HG03025 (cell line): ENCODE measurements around the gene CNTN3.

ENCODE experiments used
- ATAC-seq: cut with Tn5 transposase; IDR thresholded peaks from one replicate; pipeline ENCODE4 v1.9.1; 2021; ENCODE audit warnings: mild to moderate bottlenecking, moderate library complexity; ENCODE audit not compliant: unreplicated experiment, low FRiP score

Gene CNTN3

GRCh38 chr3:74614107-74614967 lies at the start of gene CNTN3:
Gene CNTN3, minus strand, starts transcription at chr3:74614659. Its CDS starts 93,547 bp downstream, at chr3:74521112.
- no peak for ATAC-seq

DNA sequence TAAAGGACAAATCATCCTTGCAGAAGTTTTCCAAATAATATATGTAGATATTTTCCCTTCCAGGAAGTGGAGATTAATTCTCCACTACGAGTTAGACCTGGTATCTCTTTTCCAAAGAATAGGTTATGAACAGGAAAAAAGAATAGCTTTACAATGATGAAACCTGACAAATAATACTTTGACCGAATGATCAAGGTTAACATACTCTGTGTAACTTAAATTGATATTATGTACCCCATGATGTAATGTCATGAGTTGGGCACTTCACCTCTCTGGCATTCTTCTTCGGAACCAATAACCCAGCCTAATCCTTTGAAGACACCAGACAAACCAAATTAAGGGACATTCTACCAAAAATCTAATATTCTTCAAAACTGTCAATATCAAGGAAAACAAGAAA lies 48.7 kb upstream of the CNTN3 start:
- ATAC-seq: no peak

DNA sequence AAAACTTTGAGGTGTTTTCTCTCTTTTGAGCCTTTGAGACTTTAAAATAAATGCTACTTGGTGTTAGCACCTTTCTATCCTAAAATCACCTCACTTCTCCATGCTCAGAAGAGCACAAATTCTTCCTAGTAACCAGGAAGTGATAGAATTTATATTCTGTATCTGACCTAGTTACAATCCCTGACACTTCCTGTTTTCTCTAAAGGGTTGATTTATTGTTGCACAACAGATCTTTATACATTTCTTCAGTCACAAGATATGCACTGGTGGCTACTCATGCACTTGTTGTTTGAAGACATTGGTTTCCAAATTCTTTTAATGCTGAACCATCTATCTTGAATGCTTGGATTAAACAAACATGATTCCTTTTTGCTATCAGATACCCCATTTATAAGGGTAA lies 47.2 kb upstream of the CNTN3 start:
- no peak for ATAC-seq

DNA sequence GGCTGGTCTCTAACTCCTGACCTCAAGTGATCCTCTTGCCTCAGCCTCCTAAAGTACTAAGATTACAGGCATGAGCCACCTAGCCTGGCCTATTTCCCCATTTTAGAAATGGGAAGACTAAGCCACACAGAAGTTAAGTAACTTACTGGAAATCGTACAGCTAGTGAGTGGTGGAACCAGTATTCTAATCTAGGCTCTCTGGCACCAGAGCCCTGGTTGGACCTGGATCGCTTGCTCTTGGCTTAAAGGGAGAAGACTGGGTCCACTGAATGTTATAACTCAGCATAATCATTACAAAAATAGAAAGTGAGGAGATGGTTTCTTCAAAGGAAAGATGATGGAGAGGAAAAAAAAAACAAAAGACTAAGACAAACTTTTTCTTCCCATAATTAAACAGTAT lies 37.4 kb upstream of the CNTN3 start:
- no peak for ATAC-seq

- no peak for ATAC-seq
Observed at GRCh38 chr3:74651292-74651691, 36.8 kb upstream of the CNTN3 start.

GRCh38 chr3:74648107-74648506 lies 33.6 kb upstream of the CNTN3 start:
- no peak for ATAC-seq

DNA sequence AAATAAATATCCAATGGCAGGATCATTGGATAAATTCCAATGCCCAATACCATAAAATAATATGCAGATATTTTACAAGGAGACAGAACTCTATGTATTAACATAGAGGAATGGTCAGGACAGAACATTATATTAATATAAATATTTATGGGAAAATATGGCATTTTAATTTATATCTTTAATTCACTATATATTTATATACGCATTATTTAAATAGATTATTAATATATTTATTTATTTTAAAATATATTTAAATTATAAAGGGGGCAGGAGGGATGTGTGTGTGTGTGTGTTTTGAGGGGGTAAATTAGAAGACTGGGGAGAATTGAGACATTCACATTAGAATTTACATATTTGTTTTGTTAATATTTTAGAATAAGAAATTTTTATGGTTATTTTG lies 31.6 kb upstream of the CNTN3 start:
- no peak for ATAC-seq

- ATAC-seq: no peak
Observed at GRCh38 chr3:74643636-74644035, 29.2 kb upstream of the CNTN3 start.

DNA sequence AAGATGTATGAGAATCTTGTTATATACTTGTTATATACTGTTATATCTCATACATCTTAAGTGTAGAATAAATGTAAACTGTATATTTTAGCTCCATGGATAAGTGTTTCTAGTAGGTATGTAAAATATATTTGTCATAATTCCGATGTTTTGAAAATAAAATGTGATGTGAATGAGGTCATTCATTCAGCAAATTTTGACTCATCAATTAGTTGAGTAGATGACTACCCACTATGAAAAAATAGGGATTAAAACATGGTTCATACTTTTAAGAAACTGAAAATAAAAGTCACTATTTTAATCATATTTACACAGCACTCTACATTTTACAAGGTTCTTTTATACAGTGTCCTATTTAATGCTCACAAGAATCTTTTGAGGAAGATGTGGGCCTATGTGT lies 28.4 kb upstream of the CNTN3 start:
- no peak for ATAC-seq

DNA sequence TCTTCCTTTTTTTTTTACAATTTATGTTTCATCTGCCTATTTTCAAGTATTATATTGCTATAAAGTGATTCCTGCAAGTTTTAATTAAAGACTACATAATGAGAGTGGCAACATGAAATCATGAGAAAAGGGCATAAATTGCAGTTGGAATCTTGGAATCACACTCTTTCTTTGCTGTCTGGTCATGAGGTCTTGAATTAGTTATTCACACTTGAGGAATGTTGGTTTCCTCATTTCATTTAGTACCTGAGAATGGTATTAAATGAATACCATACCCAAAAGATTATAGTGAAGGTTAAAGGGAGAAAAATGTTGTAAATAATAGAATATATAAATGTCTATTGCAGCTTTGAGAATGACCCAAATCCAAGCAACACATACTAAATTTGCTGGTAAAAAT lies 25.8 kb upstream of the CNTN3 start:
- no peak for ATAC-seq

- no peak for ATAC-seq
Observed at GRCh38 chr3:74639681-74640080, 25.2 kb upstream of the CNTN3 start.

DNA sequence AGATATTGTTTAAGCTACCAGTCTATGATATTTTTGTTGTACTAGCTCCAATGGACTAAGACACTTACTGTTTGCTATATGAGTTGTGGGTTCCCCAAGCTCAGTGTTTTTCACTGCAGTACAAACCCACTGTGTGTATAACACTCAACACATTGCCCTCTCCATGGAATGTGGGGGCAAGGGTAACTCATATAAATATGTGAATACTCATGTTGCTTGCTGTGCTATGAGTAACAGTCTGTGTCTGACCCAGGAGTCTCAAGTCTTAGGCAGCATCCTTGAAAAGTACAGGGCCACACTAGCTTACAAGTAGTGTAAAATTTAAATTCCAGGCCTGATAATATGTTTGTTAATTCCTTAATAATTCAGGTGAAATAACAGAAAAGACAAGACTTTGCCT lies 22.5 kb upstream of the CNTN3 start:
- no peak for ATAC-seq

DNA sequence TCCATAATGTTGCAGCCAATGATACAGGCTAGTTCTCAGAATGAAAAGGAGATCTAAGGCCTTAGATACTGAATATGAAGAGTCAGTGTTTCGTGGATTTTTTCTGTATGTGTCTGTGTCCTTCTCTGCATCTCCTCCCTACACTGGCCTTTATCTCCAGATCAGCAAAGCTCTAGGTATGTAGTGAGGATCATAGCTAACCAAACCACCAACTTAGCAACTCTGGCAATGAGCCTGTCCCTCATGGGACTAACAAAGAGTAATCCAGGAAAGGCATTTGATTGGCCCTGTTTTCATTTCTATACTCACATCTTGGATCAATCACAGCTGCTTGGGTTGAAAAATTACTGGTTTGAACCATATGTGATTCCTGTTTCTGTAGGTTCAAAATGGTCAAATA lies 18.6 kb upstream of the CNTN3 start:
- ATAC-seq: no peak

DNA sequence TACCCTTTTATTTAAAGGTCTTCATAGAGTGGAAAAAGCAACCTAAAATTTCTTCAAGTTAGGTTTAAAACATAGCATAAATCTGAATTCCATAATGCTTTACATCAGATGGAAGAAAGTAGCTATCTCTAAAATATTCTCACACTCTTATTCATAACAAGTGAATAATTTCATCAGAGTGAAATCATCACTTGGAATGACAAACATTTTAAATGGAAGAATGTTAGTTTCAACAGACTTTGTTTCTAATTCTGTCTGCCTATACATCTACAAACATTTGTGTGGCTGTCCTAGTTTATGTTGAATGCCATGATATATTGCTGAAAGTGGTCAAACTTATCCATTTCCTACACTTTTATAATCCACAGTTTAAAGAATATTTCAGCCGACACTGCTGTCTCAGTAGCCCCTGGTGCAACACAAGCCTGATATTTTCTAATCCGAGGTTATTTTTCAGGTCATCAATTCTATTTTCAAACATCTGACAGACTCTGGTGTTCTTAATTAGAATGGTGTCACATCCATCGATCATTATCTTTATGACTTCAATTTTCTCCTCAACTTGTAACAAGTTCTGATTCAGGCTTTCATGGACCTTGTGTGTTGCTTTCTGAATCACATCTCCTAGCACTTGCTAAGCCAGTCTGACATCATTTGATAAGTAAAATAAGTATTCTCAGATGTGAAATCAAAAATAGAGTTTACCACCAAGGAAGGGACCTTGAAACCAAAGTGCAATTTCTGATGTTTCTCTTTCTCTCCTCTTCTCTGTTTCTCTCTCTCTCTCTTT lies 17.1 kb upstream of the CNTN3 start:
- ATAC-seq: no peak

DNA sequence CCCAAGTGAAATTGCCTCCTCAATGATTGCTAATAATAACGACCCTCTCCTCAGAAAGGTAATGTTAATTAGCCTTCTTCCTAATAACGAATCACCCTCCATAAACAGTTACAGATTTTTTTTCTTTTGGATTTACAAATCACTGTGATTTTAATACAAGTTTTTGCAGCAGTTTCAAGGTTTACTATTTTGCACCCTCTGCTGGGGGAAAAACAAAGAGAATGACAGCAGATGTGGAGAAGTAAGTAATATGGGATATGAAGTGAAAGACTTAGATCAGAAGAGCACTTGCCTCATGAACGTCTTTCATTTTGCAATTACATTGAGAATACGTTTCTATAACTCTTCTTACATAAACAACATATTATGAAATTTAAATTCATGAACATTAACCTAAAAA lies 16.1 kb upstream of the CNTN3 start:
- ATAC-seq: no peak

- no peak for ATAC-seq
Observed at GRCh38 chr3:74626011-74626410, 11.6 kb upstream of the CNTN3 start.

- no peak for ATAC-seq
Observed at GRCh38 chr3:74624301-74624700, 9.8 kb upstream of the CNTN3 start.

DNA sequence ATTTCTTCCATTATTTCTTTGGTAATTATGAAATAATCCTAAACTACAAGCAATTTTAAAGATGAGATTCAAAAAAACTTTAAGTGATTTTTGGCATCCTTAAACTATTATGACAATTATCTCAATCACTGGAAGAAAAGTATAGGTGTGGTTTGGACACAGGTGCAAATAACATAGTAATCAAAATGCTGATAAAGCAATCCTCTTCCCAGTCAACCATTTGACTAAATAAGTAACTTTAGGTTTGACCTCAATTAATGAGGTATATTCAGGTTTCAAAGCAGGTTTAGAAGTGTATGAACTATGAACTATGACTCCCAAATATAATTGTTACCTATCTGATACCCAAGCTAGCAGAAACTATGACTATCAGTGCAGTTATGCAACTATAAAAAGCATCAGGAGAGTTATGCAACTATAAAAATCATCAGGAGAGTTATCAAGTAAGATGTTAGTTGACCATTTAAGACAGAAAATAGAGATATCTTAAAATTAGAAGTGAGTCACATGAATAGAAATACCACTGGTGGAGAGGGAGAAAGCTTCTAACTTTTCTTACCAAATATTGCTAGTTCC lies 8.9 kb upstream of the CNTN3 start:
- ATAC-seq: no peak

- no peak for ATAC-seq
Observed at GRCh38 chr3:74621581-74621980, 7.1 kb upstream of the CNTN3 start.

GRCh38 chr3:74617776-74618175 lies 3.3 kb upstream of the CNTN3 start:
- ATAC-seq: no peak

DNA sequence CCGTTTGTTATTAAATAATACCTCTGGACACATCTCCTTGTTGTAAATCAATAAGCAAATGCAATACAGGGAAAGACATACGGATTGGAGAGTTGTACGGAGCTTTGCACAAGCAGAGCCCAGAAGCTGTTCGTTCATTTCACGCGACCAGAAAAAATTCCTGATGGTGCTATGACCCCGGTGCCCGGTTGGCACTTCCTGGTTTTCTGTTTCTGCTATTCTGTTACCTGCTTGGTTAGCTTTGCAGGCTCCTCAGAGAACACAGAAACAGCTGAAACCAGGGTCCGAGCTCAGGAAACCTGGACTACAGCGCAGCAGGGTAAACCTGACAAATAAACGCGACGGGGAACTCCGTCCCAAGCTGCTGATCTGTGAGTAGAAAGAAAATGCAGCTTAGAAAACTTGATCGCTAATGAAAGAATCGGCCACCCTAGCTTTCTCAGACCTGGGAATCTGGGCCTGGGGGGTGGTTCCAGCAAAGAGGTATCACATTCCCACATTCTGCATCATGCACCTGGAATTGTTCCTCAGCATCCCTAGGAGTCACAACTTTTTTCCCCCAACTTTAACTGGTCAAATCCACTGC lies 845 bp downstream of the CNTN3 start:
- ATAC-seq: no peak
